HG03108 (cell line): ENCODE measurements around the gene N4BP2L1.
A peak's percentile ranks its signal among the peaks of the same experiment; 100 is the strongest.

Experiments used
- ATAC-seq: cut with Tn5 transposase; IDR thresholded peaks from one replicate; pipeline ENCODE4 v1.9.1; 2021; ENCODE audit warnings: moderate library complexity; ENCODE audit not compliant: unreplicated experiment

The N4BP2L1 gene

DNA sequence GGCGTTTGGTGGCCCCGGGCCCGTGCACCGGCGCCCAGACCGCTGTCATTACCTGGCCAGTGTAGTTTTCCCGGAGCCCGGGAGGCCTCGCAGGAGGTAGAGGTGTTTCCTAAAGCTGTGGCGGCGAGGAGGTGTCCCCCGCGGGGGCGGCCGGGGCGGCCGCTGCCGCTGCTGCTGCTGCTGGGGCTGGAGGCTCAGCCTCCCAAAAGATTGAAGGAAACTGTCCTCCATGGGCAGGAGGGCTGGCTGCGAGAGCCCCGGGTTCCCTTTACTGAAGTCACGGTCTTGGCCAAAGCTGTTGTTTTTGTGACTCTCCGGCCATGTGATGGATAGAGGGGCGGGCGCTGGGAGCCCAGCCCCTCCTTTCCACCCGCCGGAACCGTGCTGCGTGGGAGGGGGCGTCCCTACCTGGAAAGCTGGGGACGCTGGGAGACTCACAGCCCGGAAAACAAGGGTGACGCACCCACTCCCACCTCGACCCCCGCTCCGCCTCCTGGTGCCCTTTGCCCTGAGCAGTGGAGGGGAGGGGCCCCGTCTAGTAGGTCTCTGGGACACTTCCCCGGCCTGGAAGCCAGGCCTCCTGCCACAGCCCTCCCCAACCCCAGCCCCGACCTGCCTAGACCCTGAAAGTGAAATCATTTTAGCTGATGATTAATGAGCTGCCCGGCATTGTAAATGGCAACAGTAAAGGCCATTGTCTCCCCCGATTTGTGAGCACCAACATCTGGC is at the start of gene N4BP2L1:
Gene N4BP2L1, minus strand, starts transcription at position 279 of the 729 bp plus-strand sequence. Its CDS starts 48 bp downstream, at position 231.
- ATAC-seq = peak; percentile 66

DNA sequence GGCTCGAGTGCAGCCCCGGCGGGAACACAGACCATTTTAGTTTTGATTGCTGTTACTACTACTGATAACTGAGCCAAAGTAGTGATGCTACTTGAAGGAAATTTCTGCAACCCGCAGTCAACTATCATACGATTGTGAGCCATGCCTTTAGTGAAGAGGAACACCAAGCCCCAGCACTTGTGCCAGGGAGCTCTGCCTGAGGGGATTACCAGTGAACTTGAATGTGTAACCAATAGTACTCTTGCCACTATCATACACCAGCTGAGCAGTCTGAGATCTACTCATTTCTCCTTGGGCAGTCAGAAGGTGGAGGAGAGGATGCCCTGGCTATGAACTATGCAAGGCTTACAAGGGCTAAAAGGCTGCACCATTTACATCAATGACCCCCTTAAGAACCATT is 49.0 kb upstream of the N4BP2L1 start:
- no peak for ATAC-seq

DNA sequence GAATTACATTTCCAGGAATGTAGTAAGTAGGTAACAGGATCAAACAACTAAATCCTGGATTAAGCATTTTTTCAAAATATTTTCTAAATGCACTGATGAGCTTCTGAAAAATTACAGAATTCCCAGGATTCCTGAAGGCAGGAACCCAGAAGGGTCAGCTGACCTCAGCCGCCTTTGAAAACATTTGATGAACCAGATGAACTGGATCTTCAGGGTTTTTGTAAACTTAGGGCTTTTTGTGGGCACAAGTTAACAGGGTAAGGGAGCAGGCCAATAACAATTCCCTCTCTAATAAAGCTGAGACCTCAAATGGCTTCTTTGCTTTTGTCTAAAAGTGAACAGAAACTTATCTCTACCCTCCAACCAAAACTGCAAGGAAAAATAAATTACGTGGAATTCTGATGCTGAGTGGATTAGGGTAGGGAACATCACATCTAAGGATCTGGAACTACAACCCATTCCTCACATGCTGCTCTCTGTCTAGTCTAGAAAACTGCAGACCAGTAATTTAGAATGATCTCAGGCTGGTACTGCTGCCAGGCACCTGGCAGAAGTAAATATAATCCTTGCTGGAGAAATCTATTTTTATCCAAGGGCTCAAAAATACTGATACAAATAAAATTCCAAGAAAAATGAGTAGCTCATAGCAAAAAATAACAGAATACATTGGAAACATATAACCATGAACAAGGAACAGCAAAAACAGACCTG is 48.2 kb upstream of the N4BP2L1 start:
- no peak for ATAC-seq

DNA sequence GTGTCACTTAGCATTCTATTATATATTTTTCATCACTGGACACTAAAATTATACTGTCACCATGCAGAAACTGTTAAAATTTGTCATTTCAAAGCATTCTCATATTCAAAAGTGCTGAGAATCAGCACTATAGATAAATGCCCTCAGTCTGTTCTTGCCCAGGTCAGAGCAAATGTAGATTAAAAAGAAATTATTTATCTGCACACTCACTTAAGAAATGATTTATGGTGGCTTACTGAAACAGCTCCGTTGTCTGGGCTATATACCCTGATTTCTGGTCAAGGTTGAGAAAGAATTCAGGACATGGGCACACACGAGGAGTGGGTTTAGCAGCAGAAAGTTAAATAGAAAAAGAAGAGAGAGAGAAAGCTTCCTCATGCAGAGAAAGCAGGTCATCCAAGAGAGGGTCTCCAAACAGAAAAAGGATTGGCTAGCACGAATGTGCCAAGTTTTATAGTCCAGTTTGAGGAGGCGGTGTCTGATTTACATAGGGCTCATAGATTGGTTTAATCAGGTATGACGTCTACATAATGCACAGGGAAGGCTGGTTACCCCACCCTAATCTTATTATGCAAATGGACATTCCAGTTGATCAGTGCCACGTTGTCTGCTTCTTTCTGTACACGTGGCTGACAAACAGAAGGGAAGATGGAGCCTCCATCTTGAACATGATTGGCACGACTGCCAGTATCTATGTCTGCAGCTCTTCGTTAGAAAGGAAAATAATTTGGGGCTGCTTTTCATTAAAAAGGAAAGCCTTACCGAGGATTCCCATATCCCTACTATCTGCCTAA is 47.3 kb upstream of the N4BP2L1 start:
- ATAC-seq = no peak

DNA sequence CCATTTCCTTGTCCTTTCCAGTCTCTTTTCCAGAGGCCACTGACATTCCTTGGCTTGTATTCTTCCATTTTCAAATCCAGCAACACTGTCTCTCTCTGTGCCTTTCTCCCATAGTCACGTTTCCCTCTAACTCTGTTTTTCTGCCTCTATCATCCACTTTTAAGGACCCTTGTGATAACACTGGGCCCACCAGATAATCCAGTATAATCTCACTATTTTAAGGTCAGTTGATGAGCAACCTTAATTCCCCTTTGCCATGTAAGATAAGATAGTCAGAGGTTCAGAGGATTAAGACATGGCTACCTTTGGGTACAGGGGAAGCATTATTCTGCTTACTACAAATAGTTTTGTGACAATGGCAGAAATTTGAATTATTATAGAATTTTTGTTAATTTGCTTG is 45.7 kb upstream of the N4BP2L1 start:
- no peak for ATAC-seq

DNA sequence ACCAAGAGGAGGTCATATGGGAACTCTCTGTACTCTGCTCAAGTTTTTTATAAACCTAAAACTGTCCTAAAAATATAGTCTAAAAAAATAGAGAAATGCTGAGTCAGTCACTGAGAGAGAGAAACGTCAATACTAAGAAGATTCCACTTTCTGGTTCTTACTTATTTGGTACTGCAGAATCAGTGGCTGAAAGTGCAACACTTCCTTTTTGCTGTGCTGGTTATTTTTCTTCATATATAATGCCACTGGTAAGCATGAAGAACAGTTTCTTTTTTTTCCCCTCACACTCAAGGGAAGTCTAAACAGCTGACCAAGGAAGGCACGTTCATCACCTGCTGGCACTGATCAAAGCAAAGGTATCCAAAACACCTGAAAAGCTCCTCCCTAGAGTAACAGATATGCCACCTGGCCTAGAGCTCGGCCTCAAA is 44.3 kb upstream of the N4BP2L1 start:
- peak; percentile 81 for ATAC-seq

DNA sequence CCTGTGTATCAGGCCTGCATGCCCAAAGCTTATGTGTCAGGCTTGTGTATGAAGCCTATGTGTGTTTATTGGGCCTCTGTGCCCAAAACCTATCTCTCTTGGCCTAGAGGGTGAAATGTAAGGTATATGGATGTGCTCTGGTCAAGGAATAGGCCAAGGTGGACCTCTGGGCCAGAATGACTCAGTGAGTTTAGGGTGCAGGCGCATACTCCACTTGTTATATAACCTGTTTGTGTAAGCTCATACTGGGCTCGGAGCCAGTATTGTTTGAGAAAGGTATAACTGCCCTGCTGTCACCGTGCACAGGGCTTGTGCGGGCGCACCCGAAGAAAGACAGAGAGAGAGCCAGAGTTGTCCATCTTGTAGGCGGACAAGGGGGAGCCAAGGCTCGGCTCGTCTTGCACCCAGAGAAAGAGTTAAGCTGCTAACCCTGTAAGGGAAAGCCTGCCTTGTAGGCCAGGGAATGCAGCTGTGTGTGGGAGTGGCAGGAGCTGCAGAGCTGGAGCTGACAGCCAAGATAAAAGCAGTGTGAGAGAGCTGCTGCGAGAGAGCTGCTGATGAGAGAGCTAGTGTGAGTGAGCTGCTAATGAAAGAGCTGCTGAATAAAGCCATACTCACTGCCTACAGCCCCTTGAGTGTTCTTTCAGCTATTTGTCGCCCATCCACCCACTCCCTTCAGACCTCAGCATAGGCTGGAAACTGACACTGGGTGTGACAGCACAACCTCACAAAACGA is 43.4 kb upstream of the N4BP2L1 start:
- no peak for ATAC-seq

DNA sequence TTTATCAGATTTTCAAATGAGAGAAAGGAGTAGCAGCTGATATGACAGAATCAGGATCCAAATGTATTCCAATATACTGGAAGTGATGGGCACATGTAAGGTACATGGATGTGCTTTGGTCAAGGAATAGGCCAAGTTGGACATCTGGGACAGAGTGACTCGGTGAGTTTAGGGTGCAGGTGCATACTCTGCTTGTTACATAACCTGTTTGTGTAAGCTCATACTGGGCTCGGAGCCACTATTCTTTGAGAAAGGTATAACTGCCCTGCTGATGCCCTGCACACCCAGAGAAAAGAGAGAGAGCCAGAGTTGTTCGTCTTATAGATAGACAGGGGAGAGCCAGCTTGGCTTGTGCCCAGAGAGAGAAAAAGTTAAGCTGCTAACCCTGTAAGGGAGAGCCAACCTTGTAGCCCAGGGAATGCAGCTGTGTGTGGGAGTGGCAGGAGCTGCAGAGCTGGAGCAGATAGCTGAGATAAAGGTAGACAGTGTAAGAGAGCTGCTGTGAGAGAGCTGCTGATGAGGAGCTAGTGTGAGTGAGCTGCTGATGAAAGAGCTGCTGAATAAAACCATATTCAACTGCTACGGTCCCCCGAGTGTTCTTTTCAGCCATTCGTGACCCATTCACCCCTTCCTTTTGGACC is 40.7 kb upstream of the N4BP2L1 start:
- ATAC-seq = no peak

DNA sequence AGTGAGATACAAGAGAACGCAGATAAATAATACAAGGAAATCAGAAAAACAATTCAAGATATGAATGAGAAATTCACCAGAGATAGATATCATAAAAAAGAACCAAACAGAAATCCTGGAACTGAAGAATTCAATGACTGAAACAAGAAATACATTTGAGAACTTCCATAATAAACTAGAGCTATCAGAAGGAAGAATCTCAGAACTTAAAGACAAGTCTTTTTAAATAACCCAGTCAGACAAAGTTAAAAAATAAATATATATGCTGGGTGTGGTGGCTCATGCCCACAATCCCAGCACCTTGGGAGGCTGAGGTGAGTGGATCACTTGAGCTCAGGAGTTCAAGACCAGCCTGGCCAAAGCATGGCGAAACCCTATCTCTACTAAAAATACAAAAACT is 28.7 kb upstream of the N4BP2L1 start:
- no peak for ATAC-seq

DNA sequence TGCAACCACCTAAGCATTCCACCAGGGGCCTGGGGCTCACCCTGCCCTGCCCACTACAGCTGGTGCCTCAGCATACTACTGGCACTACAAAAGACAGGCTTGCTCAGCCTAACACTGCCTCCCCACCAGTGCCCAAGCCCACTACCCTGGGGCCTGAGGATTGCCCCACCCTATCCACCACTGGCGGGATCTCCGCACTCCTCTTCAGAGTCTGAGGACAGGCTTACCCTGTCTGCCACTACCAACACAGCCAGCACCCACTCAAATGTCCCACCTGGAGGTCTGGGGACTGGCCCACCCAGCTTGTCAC is 27.6 kb upstream of the N4BP2L1 start:
- no peak for ATAC-seq

DNA sequence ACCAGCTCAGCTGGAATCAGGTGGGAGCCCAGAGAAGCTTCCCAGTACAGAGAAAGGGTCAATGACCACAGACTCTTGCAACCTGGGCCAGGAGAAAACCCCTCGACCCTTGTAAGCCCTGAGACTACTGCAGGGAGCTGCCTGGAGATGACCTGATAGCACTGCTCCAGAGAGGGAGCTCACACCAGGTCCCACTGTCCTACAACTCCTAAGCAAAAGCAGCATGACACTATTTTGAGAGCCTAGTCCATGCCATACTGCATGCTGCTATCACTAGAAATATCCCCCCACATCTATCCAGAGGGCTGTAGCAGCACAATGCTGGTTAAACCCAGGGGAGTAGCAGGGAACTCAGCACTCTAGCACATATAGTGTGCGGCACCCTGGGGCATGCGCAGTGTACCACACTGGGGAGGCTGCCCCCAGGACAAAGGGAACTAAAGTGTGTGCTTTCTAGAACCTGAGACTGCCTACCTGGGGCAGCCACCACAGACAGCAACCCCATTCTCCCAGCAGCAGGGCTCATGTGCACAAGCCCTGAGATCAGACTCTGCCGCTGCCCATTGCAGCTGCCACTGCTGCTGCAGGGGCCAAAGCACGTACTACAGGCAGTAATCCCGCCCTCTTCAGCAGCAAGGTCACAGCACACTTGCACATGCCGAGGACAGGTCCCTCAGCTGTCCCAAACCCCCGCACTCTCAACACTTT is 27.1 kb upstream of the N4BP2L1 start:
- ATAC-seq = no peak

DNA sequence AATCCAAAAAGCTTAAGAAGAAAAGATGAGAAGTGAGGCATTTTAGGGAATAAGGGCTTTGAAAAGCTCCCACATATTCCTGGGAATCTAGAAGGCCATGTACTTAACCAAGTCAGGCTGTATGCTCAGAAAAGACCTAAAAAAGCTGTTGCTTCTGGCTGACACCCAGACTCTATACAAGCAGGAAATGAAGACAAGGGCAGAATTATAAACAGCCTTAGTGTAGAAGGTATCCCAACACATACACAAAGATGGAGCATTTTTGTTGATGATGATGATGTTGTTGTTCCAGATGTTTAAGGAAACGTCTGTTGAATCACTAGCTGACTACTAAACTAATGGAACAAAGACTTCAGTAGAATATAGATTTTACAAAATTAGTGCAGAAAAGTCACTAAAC is 26.1 kb upstream of the N4BP2L1 start:
- no peak for ATAC-seq

DNA sequence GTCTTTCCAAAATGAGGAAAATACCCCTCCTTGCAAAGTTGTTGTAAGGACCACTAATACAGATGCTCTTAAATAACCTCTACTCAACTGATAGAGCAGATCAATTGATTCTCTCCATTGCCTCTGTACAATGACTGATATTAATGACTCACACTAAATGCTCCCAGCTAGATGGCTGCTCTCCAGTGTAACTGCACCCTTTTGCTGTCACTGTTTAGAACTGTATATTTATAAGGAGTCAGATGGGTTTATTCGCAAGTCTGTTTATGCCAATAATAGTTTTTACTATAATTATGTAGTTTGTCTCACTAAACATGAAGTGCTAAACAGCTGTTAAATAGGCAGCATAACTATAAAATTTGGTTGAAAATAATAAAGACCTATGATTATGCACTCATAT is 21.0 kb upstream of the N4BP2L1 start:
- no peak for ATAC-seq

DNA sequence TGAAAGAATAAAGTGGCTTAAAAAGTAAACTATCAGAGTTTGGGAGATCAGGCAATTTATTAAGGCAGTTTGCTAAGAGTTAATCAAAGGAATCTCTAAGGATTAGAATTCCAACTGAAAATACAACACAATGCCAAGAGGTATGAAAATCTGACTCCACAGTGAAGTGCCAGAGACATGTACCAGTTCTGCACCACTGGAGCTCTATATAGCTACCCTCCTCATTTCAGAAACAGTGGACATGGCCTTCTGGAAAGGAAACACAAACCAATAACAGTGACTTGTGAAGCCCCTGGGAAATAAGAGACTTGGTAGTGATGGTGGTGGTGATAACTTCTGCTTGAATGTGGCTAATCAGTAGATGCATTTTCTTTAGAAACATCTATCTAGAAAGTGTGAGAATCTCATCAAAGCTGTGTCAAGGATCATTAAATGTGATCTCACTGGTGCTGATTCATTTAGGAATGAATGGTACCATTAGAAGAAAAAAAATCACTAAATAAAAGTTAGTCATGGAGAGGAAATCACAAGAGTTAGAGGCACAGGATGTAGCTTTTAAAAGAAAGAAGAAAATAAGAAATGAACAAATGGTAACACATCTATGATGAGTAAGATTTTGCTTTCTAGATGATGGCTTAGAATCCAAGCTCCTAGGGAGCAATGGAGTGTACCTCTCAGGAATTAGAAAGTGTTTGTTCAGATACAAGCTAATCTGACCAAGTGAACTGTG is 20.1 kb upstream of the N4BP2L1 start:
- ATAC-seq = no peak

DNA sequence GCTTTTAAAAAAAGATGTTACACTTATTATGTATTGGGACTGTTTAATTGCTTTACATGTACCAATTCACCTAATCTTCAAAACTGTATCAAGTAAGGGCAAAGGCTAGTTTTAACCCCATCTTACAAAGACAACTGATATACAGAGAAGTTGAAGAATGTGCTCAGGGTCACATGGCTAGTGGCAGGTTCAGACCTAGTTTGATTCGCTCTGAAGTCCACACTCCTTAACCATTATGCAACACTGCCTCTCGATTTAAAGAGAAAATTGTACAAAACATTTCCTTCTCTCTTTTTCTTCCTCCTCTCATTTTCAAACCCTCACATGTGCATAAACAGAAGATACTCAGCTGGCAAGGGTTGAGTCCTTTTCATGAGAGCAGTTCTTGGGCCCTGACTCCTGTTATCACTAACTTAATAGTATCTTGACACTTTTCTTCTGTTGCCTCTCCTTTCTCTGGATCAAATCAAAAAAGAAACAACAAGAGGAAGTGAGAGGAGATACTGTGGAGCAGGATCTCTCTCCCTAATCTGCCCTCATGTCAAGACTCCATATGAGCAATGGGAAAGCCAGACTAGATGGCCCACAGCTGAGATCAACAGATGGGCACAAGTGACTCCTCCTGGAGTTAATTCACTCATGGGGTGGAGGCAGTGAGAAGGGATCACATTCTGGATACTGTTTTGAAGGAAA is 19.0 kb upstream of the N4BP2L1 start:
- no peak for ATAC-seq

DNA sequence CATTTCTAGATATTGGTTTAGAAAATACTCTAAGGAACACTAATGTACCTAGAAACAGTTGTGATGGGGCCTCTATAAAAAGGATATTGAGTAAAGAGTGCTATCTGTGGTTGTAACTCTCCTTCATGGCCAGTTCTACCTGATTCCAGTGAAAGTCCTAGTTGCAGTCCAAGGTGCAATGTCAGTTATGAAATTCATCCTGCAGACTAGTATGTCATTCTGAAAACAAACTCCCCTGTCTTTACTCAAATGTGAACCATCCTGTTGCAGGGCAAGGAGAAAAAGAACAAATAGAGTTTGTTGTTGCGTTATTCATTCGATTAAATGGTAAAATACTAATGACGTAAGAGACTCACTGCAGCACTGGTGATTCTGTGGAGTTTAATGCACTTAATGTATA is 18.3 kb upstream of the N4BP2L1 start:
- ATAC-seq = no peak

DNA sequence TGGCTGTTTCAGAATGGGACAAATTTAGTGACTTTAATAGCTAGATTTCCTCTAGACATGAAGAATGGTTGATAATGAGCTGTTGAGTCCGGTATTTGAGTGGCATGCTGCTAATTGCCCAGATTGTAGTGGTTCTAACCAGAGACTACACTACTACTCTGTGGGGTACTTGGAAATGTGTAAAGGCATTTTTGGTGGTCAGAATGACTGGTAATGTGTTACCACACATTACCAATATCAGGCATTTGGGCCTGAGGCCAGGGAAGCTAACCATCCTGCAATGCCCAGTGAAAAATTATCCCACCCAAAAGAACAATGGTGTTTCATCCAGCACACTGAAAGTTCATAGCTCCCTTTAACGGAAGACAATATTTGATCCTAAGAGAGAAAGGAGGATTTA is 17.5 kb upstream of the N4BP2L1 start:
- no peak for ATAC-seq

DNA sequence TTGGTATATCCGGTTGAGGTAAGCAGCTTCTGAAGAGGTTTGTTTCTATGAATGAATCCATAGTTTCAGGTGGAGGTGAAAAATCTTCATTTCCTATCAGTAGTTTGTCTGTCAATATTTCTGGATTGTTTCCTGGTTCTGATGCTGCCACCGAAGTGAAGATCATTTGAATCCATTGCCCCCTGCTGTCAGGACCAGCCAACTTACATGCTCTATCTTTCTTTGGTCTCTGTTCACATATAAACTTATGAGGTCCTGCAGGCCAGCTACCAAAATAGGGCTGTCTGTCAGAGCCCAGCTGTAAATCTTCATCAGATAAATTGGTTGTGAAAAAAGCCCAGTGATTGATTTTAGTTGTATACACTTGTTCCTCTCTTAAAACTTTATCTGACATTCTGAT is 15.2 kb upstream of the N4BP2L1 start:
- peak; percentile 78 for ATAC-seq

DNA sequence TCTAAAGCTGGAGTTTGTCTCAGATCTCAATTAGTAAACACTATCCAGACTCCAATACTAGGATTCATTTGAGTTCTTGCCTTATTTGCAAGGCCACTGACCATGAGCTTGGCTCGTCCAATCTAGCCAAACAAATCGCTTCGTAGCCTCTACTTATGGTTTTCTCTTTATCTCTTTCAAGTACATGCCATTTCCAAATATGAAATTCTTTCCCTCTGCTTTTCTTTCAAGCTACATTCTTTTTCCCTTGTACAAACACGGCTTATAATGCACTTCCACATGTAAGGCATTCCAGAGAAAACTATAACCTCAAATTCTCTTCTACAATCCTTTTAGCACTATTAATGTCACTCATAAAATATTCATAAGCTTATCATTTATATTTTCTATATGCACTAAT is 10.9 kb upstream of the N4BP2L1 start:
- ATAC-seq = no peak
